ENCODE data around the gene EEF1G. TPM values are rescaled to one million over a fixed set of nuclear protein-coding genes. Genes with fewer than 3 reads are reported as not detected.
"Not testable (repeated sequence)": the region's sequence is repeated elsewhere in the genome, so short reads cannot be mapped to it uniquely, and the experiment has no call there.

The EEF1G gene
- polyA plus RNA-seq, 2 of the 4 experiments (the other 2 are of a cell fraction): 1,570 to 1,728 TPM

DNA sequence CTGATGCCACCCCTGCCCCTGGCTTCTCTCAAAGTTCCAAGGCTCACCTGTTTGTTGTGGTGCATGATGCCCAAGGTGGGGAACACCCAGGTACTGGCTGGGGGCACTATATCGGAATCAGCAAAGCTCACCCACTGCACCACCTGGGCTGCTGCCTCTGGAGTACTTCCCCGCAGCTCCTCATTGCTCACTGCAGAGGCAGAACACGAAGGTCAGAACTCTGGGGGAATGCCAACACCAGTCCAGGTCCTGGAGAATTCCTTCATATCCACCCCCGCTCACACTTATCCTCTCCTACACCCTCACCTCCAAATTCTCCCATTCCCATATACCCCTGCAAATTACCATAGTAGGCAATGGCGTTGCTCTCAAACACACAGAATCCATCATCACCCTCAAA lies 2.2 kb downstream of the EEF1G start:
- 94% methylated on average over 5 of the region's 5 CpGs for WGBS (ENCODE audit: missing lambda C conversion rate)
- Histone ChIP-seq H3K4me2 (peak overlapping the region; percentile 93; the same call in 2 of the 3 replicates), H3K4me1 (peaks cover 60% of the 10 kb centered on the region), H3K27ac (peak overlapping the region in 1 of 2 experiments; percentile 7; a peak in 1 of 6 replicates)
- not testable (repeated sequence) for H3K4me3 ChIP-seq; FAIRE-seq; H3K9me3 ChIP-seq; DNase-seq (ENCODE audit: low read depth in 1 of 2, low spot score in 1 of 2); ATAC-seq
- CTCF ChIA-PET: interaction anchor here (0.9 to 4.8 kb wide), 3 partner anchors 11 to 147 kb away, joined by 3 to 52 read pairs (median 4); no protein-coding TSS in a partner anchor
- POLR2A ChIA-PET: interaction anchor here (1.3 kb wide), 1 partner anchor 20 kb away, joined by 4 read pairs; the partner anchor contains the start of gene TUT1

DNA sequence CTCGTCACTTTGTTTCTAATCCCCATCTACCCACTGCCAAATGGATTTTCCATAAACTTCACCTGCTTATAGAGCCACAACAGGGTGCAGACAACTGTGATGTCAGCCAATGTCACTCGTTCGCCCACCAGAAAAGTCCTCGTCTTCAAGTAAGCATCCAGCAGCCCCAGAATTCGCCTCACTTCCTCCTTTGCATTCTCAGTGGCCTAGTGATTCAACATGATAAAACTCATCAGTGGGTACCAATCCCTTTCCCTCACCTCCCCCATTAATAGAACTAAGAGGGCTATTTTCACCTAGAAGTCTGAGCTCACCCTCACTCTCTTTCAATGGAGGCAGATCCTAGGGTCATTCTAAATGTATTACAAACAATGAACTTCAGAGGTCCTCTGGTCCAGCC lies 2.8 kb downstream of the EEF1G start:
- FAIRE-seq; DNase-seq (ENCODE audit: low read depth in 1 of 2, low spot score in 1 of 2); H3K27ac ChIP-seq; ATAC-seq; H3K9me3 ChIP-seq; H3K4me3 ChIP-seq: not testable (repeated sequence)
- CTCF ChIA-PET: interaction anchor here (0.9 to 4.8 kb wide), 8 partner anchors 10 to 176 kb away, joined by 3 to 52 read pairs (median 6); partner anchors contain the start of gene TUT1
- WGBS (ENCODE audit: missing lambda C conversion rate): 98% methylated on average over 5 of the region's 5 CpGs
- H3K4me2 ChIP-seq: peak overlapping the region; percentile 93; the same call in 1 of the 3 replicates
- H3K4me1 ChIP-seq: peaks cover 66% of the 10 kb centered on the region
- POLR2A ChIA-PET: interaction anchor here (1.3 kb wide), 1 partner anchor 20 kb away, joined by 4 read pairs; the partner anchor contains the start of gene TUT1

DNA sequence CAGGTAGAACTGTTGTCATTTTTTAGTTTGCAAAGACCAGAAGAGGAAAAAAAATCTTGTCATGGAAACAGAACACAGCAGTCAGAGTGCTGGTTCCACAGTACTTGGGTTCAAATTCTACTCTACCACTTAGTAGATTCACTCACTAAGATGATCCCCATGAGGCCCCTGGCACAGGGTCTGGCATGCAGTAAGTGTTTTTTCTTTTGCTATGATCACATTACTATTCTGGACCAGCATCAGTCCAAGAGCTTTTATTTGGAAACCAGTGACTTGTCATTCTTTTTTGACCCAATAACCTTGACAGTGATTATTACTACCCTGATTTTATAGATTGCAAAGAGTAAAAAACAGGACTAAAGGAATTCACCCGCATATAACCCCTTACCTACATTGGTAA lies 4.1 kb downstream of the EEF1G start:
- POLR2A ChIA-PET: interaction anchor here (0.9 kb wide), 1 partner anchor 22 kb away, joined by 8 read pairs; the partner anchor contains the start of gene TUT1
- CTCF ChIA-PET: interaction anchor here (0.7 to 4.8 kb wide), 12 partner anchors 9 to 175 kb away, joined by 3 to 52 read pairs (median 5); partner anchors contain the start of gene TUT1
- TF ChIP-seq, protein P1, sequence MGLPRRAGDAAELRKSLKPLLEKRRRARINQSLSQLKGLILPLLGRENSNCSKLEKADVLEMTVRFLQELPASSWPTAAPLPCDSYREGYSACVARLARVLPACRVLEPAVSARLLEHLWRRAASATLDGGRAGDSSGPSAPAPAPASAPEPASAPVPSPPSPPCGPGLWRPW (IDR thresholded peaks at IDR 0.05): no peak
- TF ChIP-seq RNF2 (IDR thresholded peaks at IDR 0.05; ENCODE audit: borderline replicate concordance, low read depth): no peak
- TF ChIP-seq EHF (CRISPR knock-in tag; IDR thresholded peaks at IDR 0.05): no peak
- no peak for TF ChIP-seq JUN (IDR thresholded peaks at IDR 0.05)
- no peak for TF ChIP-seq ZC3H11A (IDR thresholded peaks at IDR 0.05)
- TF ChIP-seq NPAS2 (CRISPR knock-in tag; IDR thresholded peaks at IDR 0.05; ENCODE audit: borderline replicate concordance): no peak
- TF ChIP-seq EP300 (IDR thresholded peaks at IDR 0.05): no peak
- FAIRE-seq (no peak), DNase-seq (ENCODE audit: low read depth in 1 of 2, low spot score in 1 of 2) (no peak), ATAC-seq (no peak)
- H3K4me3 ChIP-seq: no peak overlapping the region
- H3K9me3 ChIP-seq: no peaks in the 10 kb centered on the region
- whole genome bisulfite sequencing (ENCODE audit: missing lambda C conversion rate): 82% methylated on average over 1 of the region's 1 CpG
- no peak overlapping the region for H3K27ac ChIP-seq
- H3K4me1 ChIP-seq: peaks cover 67% of the 10 kb centered on the region
- no peak overlapping the region for H3K4me2 ChIP-seq

DNA sequence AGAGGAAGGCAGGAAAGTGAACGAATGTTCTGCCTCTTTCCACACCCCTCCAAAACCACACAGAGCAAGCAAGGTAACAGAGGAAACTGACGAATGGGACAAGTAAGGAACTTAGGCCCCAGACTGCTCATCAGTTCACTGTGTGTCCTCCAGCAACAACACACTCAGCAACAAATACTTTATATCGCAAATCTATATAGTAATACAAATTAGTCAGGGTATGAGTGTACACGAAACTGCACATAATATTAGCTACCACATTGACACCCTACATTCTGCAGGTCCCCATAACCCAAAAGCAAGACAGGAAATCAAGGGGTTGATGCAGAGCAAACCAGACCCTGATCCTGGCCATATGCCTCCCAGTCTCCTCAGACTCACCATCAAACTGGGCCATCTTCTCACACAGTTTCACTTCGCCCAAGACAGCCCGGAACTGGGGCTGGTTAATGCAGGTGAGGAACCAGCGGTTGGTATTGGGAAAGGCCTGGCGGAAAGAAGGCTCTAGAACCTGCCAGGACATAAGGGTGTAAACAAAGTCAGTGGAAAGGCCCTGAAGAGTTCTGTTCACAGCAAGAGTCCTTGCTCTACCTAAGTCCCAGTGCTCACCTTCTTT lies 6.6 kb downstream of the EEF1G start:
- ChIA-PET CTCF (interaction anchor here (1.1 to 2.6 kb wide), 5 partner anchors 24 to 142 kb away, joined by 3 to 21 read pairs (median 7); no protein-coding TSS in a partner anchor), POLR2A (interaction anchor here (1.2 to 1.3 kb wide), 2 partner anchors 10 to 24 kb away, joined by 3 read pairs; partner anchors contain the start of gene TUT1)
- WGBS (ENCODE audit: missing lambda C conversion rate): 81% methylated on average over 8 of the region's 8 CpGs
- FAIRE-seq (no peak), ATAC-seq (no peak), DNase-seq (ENCODE audit: low read depth in 1 of 2, low spot score in 1 of 2) (no peak)
- H3K9me3 ChIP-seq: no peaks in the 10 kb centered on the region
- no peak for TF ChIP-seq RARB (CRISPR knock-in tag; IDR thresholded peaks at IDR 0.05)
- no peak for TF ChIP-seq ESRRA (IDR thresholded peaks at IDR 0.05; ENCODE audit: borderline replicate concordance, low read length)
- TF ChIP-seq EP300 (IDR thresholded peaks at IDR 0.05): no peak
- H3K4me1 ChIP-seq: peaks cover 79% of the 10 kb centered on the region
- H3K4me2 ChIP-seq: no peak overlapping the region; the same call in 2 of the 3 replicates
- no peak overlapping the region for H3K27ac ChIP-seq
- no peak overlapping the region for H3K4me3 ChIP-seq

DNA sequence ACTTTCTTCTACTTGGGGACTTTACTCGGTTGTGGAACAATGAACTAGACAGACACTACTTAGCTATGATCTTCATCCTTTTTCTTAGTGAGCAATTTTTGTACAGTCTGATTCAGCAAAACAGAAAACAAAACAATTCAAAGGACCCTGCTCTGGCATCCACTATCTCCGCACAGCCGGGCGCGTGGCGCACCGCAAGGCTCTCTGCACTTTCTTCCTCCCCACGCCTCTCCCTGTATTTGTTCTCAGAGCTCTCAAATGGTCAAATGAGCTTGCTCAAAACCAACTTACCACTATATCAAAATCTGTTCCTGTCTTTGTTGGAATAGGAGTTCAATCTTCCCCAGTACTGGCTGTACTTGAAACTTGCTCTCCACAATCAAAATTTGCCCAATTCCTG lies 7.4 kb downstream of the EEF1G start:
- TF ChIP-seq FOSL2 (IDR thresholded peaks at IDR 0.05) (no peak), FOSL2 (CRISPR knock-in tag; IDR thresholded peaks at IDR 0.05) (no peak), EP300 (IDR thresholded peaks at IDR 0.05) (no peak), HEYL (CRISPR knock-in tag; IDR thresholded peaks at IDR 0.05) (no peak), HOXB13 (CRISPR knock-in tag; IDR thresholded peaks at IDR 0.05; ENCODE audit: low read depth) (no peak), TP53 (CRISPR knock-in tag; IDR thresholded peaks at IDR 0.05) (no peak), CHD2 (IDR thresholded peaks at IDR 0.05; ENCODE audit: low read length, partially characterized antibody) (no peak)
- TF ChIP-seq, protein P2, sequence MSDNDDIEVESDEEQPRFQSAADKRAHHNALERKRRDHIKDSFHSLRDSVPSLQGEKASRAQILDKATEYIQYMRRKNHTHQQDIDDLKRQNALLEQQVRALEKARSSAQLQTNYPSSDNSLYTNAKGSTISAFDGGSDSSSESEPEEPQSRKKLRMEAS (IDR thresholded peaks at IDR 0.05): no peak
- POLR2A ChIA-PET: interaction anchor here (1.2 to 1.4 kb wide), 3 partner anchors 9 to 25 kb away, joined by 3 to 4 read pairs (median 3); partner anchors contain the start of gene TUT1
- no peaks in the 10 kb centered on the region for H3K9me3 ChIP-seq
- H3K4me2 ChIP-seq: peak overlapping the region; percentile 19
- no peak for FAIRE-seq
- DNase-seq (ENCODE audit: low read depth in 1 of 2, low spot score in 1 of 2): no peak
- no peak overlapping the region for H3K4me3 ChIP-seq
- no peak overlapping the region for H3K27ac ChIP-seq
- ATAC-seq: no peak
- CTCF ChIA-PET: interaction anchor here (1.0 to 4.1 kb wide), 9 partner anchors 9 to 171 kb away, joined by 3 to 26 read pairs (median 5); no protein-coding TSS in a partner anchor
- 93% methylated on average over 8 of the region's 8 CpGs for WGBS (ENCODE audit: missing lambda C conversion rate)
- H3K4me1 ChIP-seq: peaks cover 79% of the 10 kb centered on the region

All from A549 (cell line).